ENCODE results near the gene SMTNL2. TPM values are rescaled to one million over a fixed set of nuclear protein-coding genes. Genes with fewer than 3 reads are reported as not detected.

The SMTNL2 gene
- total RNA-seq, 1 donor from 2014 or later = 8.6 TPM

GRCh38 chr17:4559966-4560365, 24.4 kb upstream of the SMTNL2 start:
- Mint-ChIP-seq H3K36me3 (ENCODE audit: insufficient read depth) (no peaks in the 10 kb centered on the region), H3K4me3 (ENCODE audit: low read depth) (no peak overlapping the region), H3K9me3 (ENCODE audit: low read depth) (no peaks in the 10 kb centered on the region), H3K27me3 (peaks cover 14% of the 10 kb centered on the region), H3K4me1 (ENCODE audit: low read depth) (peaks cover 9% of the 10 kb centered on the region), H3K27ac (no peak overlapping the region)
- no peak for DNase-seq (ENCODE audit: low spot score, unreplicated experiment)
- no peak for TF ChIP-seq CTCF (IDR thresholded peaks at IDR 0.05; ENCODE audit: unreplicated experiment)

- no peak within 1 kb of the TSS for H3K4me3 Mint-ChIP-seq (ENCODE audit: low read depth)
- peaks cover 9% of the 10 kb centered on the region for H3K4me1 Mint-ChIP-seq (ENCODE audit: low read depth)
- TF ChIP-seq CTCF (IDR thresholded peaks at IDR 0.05; ENCODE audit: unreplicated experiment) = no peak
- H3K27me3 Mint-ChIP-seq = peaks cover 14% of the 10 kb centered on the region
- DNase-seq (ENCODE audit: low spot score, unreplicated experiment) = no peak
- no peaks in the 10 kb centered on the region for H3K9me3 Mint-ChIP-seq (ENCODE audit: low read depth)
- no peak within 1 kb of the TSS for H3K27ac Mint-ChIP-seq
- H3K36me3 Mint-ChIP-seq (ENCODE audit: insufficient read depth) = no peaks in the 10 kb centered on the region
These were observed 23.9 kb upstream of the SMTNL2 start, which contains the start of gene GGT6 for GRCh38 chr17:4560421-4560820. TSS of gene GGT6 (minus strand) at chr17:4560577. CDS start at chr17:4560521, 56 bp downstream.

GRCh38 chr17:4560837-4561256, 23.5 kb upstream of the SMTNL2 start:
- peaks cover 7% of the 10 kb centered on the region for H3K4me1 Mint-ChIP-seq (ENCODE audit: low read depth)
- TF ChIP-seq CTCF (IDR thresholded peaks at IDR 0.05; ENCODE audit: unreplicated experiment) = peak; percentile 18
- H3K36me3 Mint-ChIP-seq (ENCODE audit: insufficient read depth) = no peaks in the 10 kb centered on the region
- peaks cover 14% of the 10 kb centered on the region for H3K27me3 Mint-ChIP-seq
- no peaks in the 10 kb centered on the region for H3K9me3 Mint-ChIP-seq (ENCODE audit: low read depth)
- DNase-seq (ENCODE audit: low spot score, unreplicated experiment) = no peak
- no peak overlapping the region for H3K27ac Mint-ChIP-seq
- H3K4me3 Mint-ChIP-seq (ENCODE audit: low read depth) = no peak overlapping the region

- TF ChIP-seq CTCF (IDR thresholded peaks at IDR 0.05; ENCODE audit: unreplicated experiment) = no peak
- DNase-seq (ENCODE audit: low spot score, unreplicated experiment) = no peak
- peaks cover 8% of the 10 kb centered on the region for H3K4me1 Mint-ChIP-seq (ENCODE audit: low read depth)
- no peaks in the 10 kb centered on the region for H3K36me3 Mint-ChIP-seq (ENCODE audit: insufficient read depth)
- no peak overlapping the region for H3K27ac Mint-ChIP-seq
- peaks cover 16% of the 10 kb centered on the region for H3K27me3 Mint-ChIP-seq
- H3K4me3 Mint-ChIP-seq (ENCODE audit: low read depth) = no peak overlapping the region
- H3K9me3 Mint-ChIP-seq (ENCODE audit: low read depth) = no peaks in the 10 kb centered on the region
These were observed 22.0 kb upstream of the SMTNL2 start for GRCh38 chr17:4562015-4562969.

- TF ChIP-seq CTCF (IDR thresholded peaks at IDR 0.05; ENCODE audit: unreplicated experiment) = peak; percentile 86
- no peak overlapping the region for H3K27ac Mint-ChIP-seq
- H3K27me3 Mint-ChIP-seq = peaks cover 16% of the 10 kb centered on the region
- no peak overlapping the region for H3K4me3 Mint-ChIP-seq (ENCODE audit: low read depth)
- no peaks in the 10 kb centered on the region for H3K9me3 Mint-ChIP-seq (ENCODE audit: low read depth)
- peak; percentile 29 for DNase-seq (ENCODE audit: low spot score, unreplicated experiment)
- H3K36me3 Mint-ChIP-seq (ENCODE audit: insufficient read depth) = no peaks in the 10 kb centered on the region
- H3K4me1 Mint-ChIP-seq (ENCODE audit: low read depth) = peaks cover 9% of the 10 kb centered on the region
These were observed 18.9 kb upstream of the SMTNL2 start for GRCh38 chr17:4565209-4566141.
